OCI-LY1 (cell line): ENCODE results near the gene SLC24A4.

ENCODE experiments used
- H2AFZ ChIP-seq: fragments of 200-600 bp; sonication (generic), shearing (Covaris generic); 2 replicates; pipeline ENCODE4 v1.6.0; 2014; ENCODE audit warnings: antibody characterized with exemption, mild to moderate bottlenecking, low read length
- H3F3A ChIP-seq: fragments of 200-600 bp; sonication (generic), shearing (Covaris generic); 2 replicates; pipeline ENCODE4 v1.6.0; 2014; ENCODE audit warnings: mild to moderate bottlenecking, antibody characterized with exemption, low read length, moderate library complexity; ENCODE audit not compliant: insufficient read depth
- H3K27ac ChIP-seq: fragments of 200-600 bp; sonication (generic); 2 replicates; pipeline ENCODE4 v1.5.1; 2014; ENCODE audit warnings: low read length, mixed run types, mild to moderate bottlenecking, low read depth; ENCODE audit not compliant: poor library complexity, severe bottlenecking
- H3K27me3 ChIP-seq: fragments of 200-600 bp; sonication (generic); 2 replicates; pipeline ENCODE4 v1.6.0; 2014; ENCODE audit warnings: antibody characterized with exemption, mild to moderate bottlenecking, low read length, moderate library complexity; ENCODE audit not compliant: insufficient read depth
- H3K36me3 ChIP-seq: fragments of 200-600 bp; sonication (generic); 2 replicates; pipeline ENCODE4 v1.6.1; 2014; ENCODE audit warnings: mild to moderate bottlenecking, antibody characterized with exemption, low read length, moderate library complexity, mixed read lengths; ENCODE audit not compliant: insufficient read depth
- H3K4me1 ChIP-seq: fragments of 200-600 bp; sonication (generic); 2 replicates; pipeline ENCODE4 v1.5.1; 2014; ENCODE audit warnings: mild to moderate bottlenecking, low read length, moderate library complexity; ENCODE audit not compliant: insufficient read depth, severe bottlenecking
- H3K4me2 ChIP-seq: fragments of 200-600 bp; sonication (generic), shearing (Covaris generic); 2 replicates; pipeline ENCODE4 v1.6.1; 2014; ENCODE audit warnings: low read length
- H3K4me3 ChIP-seq: fragments of 200-600 bp; sonication (generic); 2 replicates; pipeline ENCODE4 v1.5.1; 2014; ENCODE audit warnings: low read length, low read depth, mild to moderate bottlenecking, mixed read lengths; ENCODE audit not compliant: poor library complexity, severe bottlenecking
- H3K79me2 ChIP-seq: fragments of 200-600 bp; shearing (Covaris generic); 2 replicates; pipeline ENCODE4 v1.6.1; 2016; ENCODE audit warnings: mixed run types, low read length, mixed read lengths; ENCODE audit not compliant: insufficient read depth
- H3K9ac ChIP-seq: fragments of 200-600 bp; sonication (generic), shearing (Covaris generic); 2 replicates; pipeline ENCODE4 v1.6.1; 2014; ENCODE audit warnings: mild to moderate bottlenecking, low read length, mixed read lengths
- H3K9me2 ChIP-seq: fragments of 200-600 bp; sonication (generic), shearing (Covaris generic); 2 replicates; pipeline ENCODE4 v1.6.1; 2014; ENCODE audit warnings: low read depth, mild to moderate bottlenecking, low read length, mixed read lengths
- H3K9me3 ChIP-seq: fragments of 200-600 bp; shearing (Covaris generic); 2 replicates; pipeline ENCODE4 v1.6.1; 2014; ENCODE audit warnings: low read length, mixed read lengths
- H4K20me1 ChIP-seq: fragments of 200-600 bp; sonication (generic), shearing (Covaris generic); 2 replicates; pipeline ENCODE4 v1.6.0; 2016; ENCODE audit warnings: mild to moderate bottlenecking, low read length; ENCODE audit not compliant: insufficient read depth
- CTCF ChIP-seq: fragments of 200-600 bp; sonication (generic), shearing (Covaris generic); IDR thresholded peaks from 2 replicates; pipeline ENCODE4 v1.5.1; 2017; ENCODE audit warnings: mild to moderate bottlenecking, antibody characterized with exemption, low read length, moderate library complexity, mixed read lengths
- EZH2 ChIP-seq: fragments of 200-600 bp; sonication (generic), shearing (Covaris generic); IDR thresholded peaks from 2 replicates; pipeline ENCODE4 v1.8.0; 2017; ENCODE audit warnings: borderline replicate concordance, mixed run types, mild to moderate bottlenecking, antibody characterized with exemption, low read length, moderate library complexity, mixed read lengths

SLC24A4 gene

GRCh38 chr14:92425101-92425500 lies 102.1 kb downstream of the SLC24A4 start:
- no peaks in the 10 kb centered on the region for H4K20me1 ChIP-seq

GRCh38 chr14:92426237-92426636 lies 103.3 kb downstream of the SLC24A4 start:
- Histone ChIP-seq H3K36me3 (no peaks in the 10 kb centered on the region), H3K4me2 (no peak overlapping the region), H3K27me3 (no peaks in the 10 kb centered on the region), H3K79me2 (no peaks in the 10 kb centered on the region), H3F3A (no peaks in the 10 kb centered on the region), H3K9ac (no peak overlapping the region), H3K27ac (no peak overlapping the region), H3K4me3 (no peak overlapping the region), H2AFZ (no peak overlapping the region), H3K9me3 (no peaks in the 10 kb centered on the region), H4K20me1 (no peaks in the 10 kb centered on the region), H3K4me1 (no peaks in the 10 kb centered on the region), H3K9me2 (no peaks in the 10 kb centered on the region)
- TF ChIP-seq CTCF = no peak
- no peak for TF ChIP-seq EZH2

More at GRCh38 chr14:92425101-92425500, 102.1 kb downstream of the SLC24A4 start:
- H3K9me3 ChIP-seq = no peaks in the 10 kb centered on the region
- no peaks in the 10 kb centered on the region for H3K9me2 ChIP-seq
- H3K36me3 ChIP-seq = no peaks in the 10 kb centered on the region
- no peak overlapping the region for H3K27ac ChIP-seq
- H3F3A ChIP-seq = no peaks in the 10 kb centered on the region
- no peaks in the 10 kb centered on the region for H3K27me3 ChIP-seq
- TF ChIP-seq EZH2 (no peak), CTCF (no peak)
- H3K4me1 ChIP-seq = no peaks in the 10 kb centered on the region
- no peak overlapping the region for H2AFZ ChIP-seq
- no peak overlapping the region for H3K4me3 ChIP-seq
- no peak overlapping the region for H3K9ac ChIP-seq
- no peak overlapping the region for H3K4me2 ChIP-seq
- no peaks in the 10 kb centered on the region for H3K79me2 ChIP-seq

- H3K27me3 ChIP-seq = no peaks in the 10 kb centered on the region
- no peak overlapping the region for H3K9ac ChIP-seq
- H3K27ac ChIP-seq = no peak overlapping the region
- H4K20me1 ChIP-seq = no peaks in the 10 kb centered on the region
- H3K79me2 ChIP-seq = no peaks in the 10 kb centered on the region
- no peaks in the 10 kb centered on the region for H3K9me3 ChIP-seq
- no peak overlapping the region for H3K4me3 ChIP-seq
- H3K9me2 ChIP-seq = no peaks in the 10 kb centered on the region
- H3K4me2 ChIP-seq = no peak overlapping the region
- no peaks in the 10 kb centered on the region for H3K36me3 ChIP-seq
- no peaks in the 10 kb centered on the region for H3K4me1 ChIP-seq
- no peaks in the 10 kb centered on the region for H3F3A ChIP-seq
- no peak overlapping the region for H2AFZ ChIP-seq
- TF ChIP-seq EZH2 (no peak), CTCF (no peak)
Observed at GRCh38 chr14:92427096-92427495, 104.1 kb downstream of the SLC24A4 start.
